Common myeloid progenitor, CD34-positive (primary cell): ENCODE results near the gene CDH18.
A peak's percentile ranks its signal among the peaks of the same experiment; 100 is the strongest.

Experiments
- CTCF ChIA-PET: fragments of 350-600 bp; sonication (Branson Sonifier 250); formaldehyde crosslinking; loops from one replicate; lab custom pipeline; 2021; ENCODE audit warnings: antibody characterized with exemption; lab: Charles Lee
- POLR2A ChIA-PET: fragments of 350-600 bp; sonication (Branson Sonifier 250); formaldehyde crosslinking; loops from one replicate; lab custom pipeline; 2021; ENCODE audit warnings: antibody characterized with exemption; lab: Charles Lee
- DNase-seq, 3 donors: peaks; one replicate each; pipeline versions ENCODE4 v3.0.0 to v3.0.0-alpha.2; 2013
- H3K27ac ChIP-seq, 2 experiments: 1 replicate in 1 of 2; 2 replicates in 1 of 2; pipeline ENCODE4 v1.7.0; 2013; ENCODE audit warnings: inconsistent platforms in 2 of 2, low read length in 2 of 2, mild to moderate bottlenecking in 2 of 2, low read depth in 1 of 2, moderate library complexity in 1 of 2; ENCODE audit not compliant: severe bottlenecking in 2 of 2, insufficient read depth in 1 of 2, poor library complexity in 1 of 2
- H3K27me3 ChIP-seq, 5 experiments: replicated peaks in 2 of 5; 1 replicate in 3 of 5; 2 replicates in 2 of 5; pipeline versions ENCODE4 v1.6.1 to v1.7.0; 2013; ENCODE audit warnings: low read length in 4 of 5, mild to moderate bottlenecking in 2 of 5, moderate library complexity in 2 of 5, inconsistent platforms in 1 of 5; ENCODE audit not compliant: insufficient read depth in 5 of 5, control insufficient read depth in 4 of 5
- H3K36me3 ChIP-seq, 4 experiments: 1 replicate in 2 of 4; 2 replicates in 2 of 4; pipeline versions ENCODE4 v1.6.1 to v1.7.0; 2013; ENCODE audit warnings: low read length in 3 of 4, control low read depth in 1 of 4, mild to moderate bottlenecking in 1 of 4; ENCODE audit not compliant: control insufficient read depth in 4 of 4, insufficient read depth in 4 of 4
- H3K4me1 ChIP-seq, 4 experiments: 1 replicate in 3 of 4; 2 replicates in 1 of 4; pipeline versions ENCODE4 v1.6.1 to v1.7.1; 2013; ENCODE audit warnings: low read length in 3 of 4, mild to moderate bottlenecking in 3 of 4, control low read depth in 1 of 4, inconsistent platforms in 1 of 4, moderate library complexity in 1 of 4; ENCODE audit not compliant: control insufficient read depth in 4 of 4, insufficient read depth in 4 of 4; ENCODE audit errors: control extremely low read depth in 1 of 4
- H3K4me3 ChIP-seq, 7 experiments: 1 replicate in 4 of 7; 2 replicates in 3 of 7; pipeline versions ENCODE4 v1.5.1 to v1.7.0; 2013; ENCODE audit warnings: mild to moderate bottlenecking in 7 of 7, low read length in 6 of 7, moderate library complexity in 6 of 7, inconsistent platforms in 2 of 7, low read depth in 2 of 7, control low read depth in 1 of 7; ENCODE audit not compliant: insufficient read depth in 4 of 7, control insufficient read depth in 1 of 7; ENCODE audit errors: extremely low read depth in 1 of 7
- H3K9me3 ChIP-seq, 5 experiments: 1 replicate in 4 of 5; 2 replicates in 1 of 5; pipeline versions ENCODE4 v1.6.1 to v1.7.1; 2013; ENCODE audit warnings: low read length in 4 of 5, mild to moderate bottlenecking in 2 of 5, inconsistent platforms in 1 of 5, low read depth in 1 of 5, moderate library complexity in 1 of 5; ENCODE audit not compliant: control insufficient read depth in 4 of 5, insufficient read depth in 2 of 5; ENCODE audit errors: control extremely low read depth in 1 of 5
- WGBS: methylation state at CpG from one replicate; pipeline ENCODE4 v1.1.5; 2013; ENCODE audit not compliant: insufficient coverage; 5-methylcytosine and 5-hydroxymethylcytosine counted together

CDH18 gene

DNA sequence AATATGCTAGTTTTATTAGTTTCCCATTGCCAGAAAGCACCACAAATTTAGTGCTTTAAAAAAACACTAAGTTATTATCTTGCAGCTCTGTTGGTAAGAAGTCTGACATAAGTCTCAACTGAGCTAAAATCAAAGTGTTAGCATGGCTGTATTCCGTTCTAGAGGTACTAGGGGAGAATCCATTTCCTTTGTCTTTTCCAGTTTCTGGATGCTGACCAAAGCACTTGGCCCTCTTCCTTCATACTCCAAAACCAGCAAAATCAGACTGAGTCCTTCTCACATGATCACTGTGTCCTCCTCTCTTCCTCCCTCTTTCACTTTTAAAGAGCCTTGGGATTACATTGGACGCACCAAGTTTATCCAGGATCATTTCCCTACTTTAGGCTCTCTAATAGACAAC lies 9.5 kb downstream of the CDH18 start:
- Histone ChIP-seq H3K27me3 (no peaks in the 10 kb centered on the region), H3K4me3 (no peak overlapping the region), H3K36me3 (no peaks in the 10 kb centered on the region), H3K27ac (no peak overlapping the region), H3K4me1 (no peaks in the 10 kb centered on the region), H3K9me3 (no peaks in the 10 kb centered on the region)
- POLR2A ChIA-PET = no interaction called here
- no peak for DNase-seq
- CTCF ChIA-PET = no interaction called here
- WGBS = 90% methylated on average over 1 of the region's 2 CpGs

- Histone ChIP-seq H3K27ac (no peak overlapping the region), H3K4me1 (no peaks in the 10 kb centered on the region), H3K9me3 (no peaks in the 10 kb centered on the region), H3K27me3 (no peaks in the 10 kb centered on the region), H3K36me3 (no peaks in the 10 kb centered on the region), H3K4me3 (no peak overlapping the region)
- POLR2A ChIA-PET = no interaction called here
- CTCF ChIA-PET = no interaction called here
- no peak for DNase-seq
- 89% methylated on average over 2 of the region's 2 CpGs for WGBS
Measured at GRCh38 chr5:19977099-19977498, 10.9 kb downstream of the CDH18 start.

GRCh38 chr5:19975795-19976194 lies 12.2 kb downstream of the CDH18 start:
- no peak for DNase-seq
- no peaks in the 10 kb centered on the region for H3K27me3 ChIP-seq
- no peaks in the 10 kb centered on the region for H3K36me3 ChIP-seq
- 100% methylated on average over 1 of the region's 4 CpGs for WGBS
- ChIA-PET CTCF (no interaction called here), POLR2A (no interaction called here)
- H3K27ac ChIP-seq = no peak overlapping the region
- H3K4me1 ChIP-seq = no peaks in the 10 kb centered on the region
- H3K9me3 ChIP-seq = no peaks in the 10 kb centered on the region
- no peak overlapping the region for H3K4me3 ChIP-seq

DNA sequence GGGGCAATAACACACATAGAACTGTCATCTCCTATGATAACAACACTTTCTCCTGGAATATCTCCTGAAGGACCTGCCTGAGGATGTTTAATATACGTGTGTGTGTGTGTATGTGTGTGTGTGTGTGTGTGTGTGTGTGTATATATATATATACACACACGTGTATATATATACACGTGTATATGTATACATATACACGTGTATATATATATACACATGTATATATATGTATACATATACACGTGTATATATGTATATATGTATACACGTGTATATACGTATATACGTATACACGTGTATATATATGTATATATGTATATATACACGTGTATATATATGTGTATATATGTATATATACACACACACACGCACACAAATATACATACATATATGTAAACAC lies 27.5 kb downstream of the CDH18 start:
- no peak for DNase-seq
- no peaks in the 10 kb centered on the region for H3K9me3 ChIP-seq
- no peak overlapping the region for H3K4me3 ChIP-seq
- H3K27me3 ChIP-seq = no peaks in the 10 kb centered on the region
- ChIA-PET CTCF (no interaction called here), POLR2A (no interaction called here)
- H3K36me3 ChIP-seq = no peaks in the 10 kb centered on the region
- WGBS = no CpG with 5 or more reads among the region's 11 CpGs
- no peak overlapping the region for H3K27ac ChIP-seq
- H3K4me1 ChIP-seq = no peaks in the 10 kb centered on the region

GRCh38 chr5:19959830-19960384 lies 28.1 kb downstream of the CDH18 start:
- H3K9me3 ChIP-seq = no peaks in the 10 kb centered on the region
- CTCF ChIA-PET = no interaction called here
- H3K4me3 ChIP-seq = no peak overlapping the region
- no peaks in the 10 kb centered on the region for H3K27me3 ChIP-seq
- WGBS = no CpG with 5 or more reads among the region's 2 CpGs
- H3K36me3 ChIP-seq = no peaks in the 10 kb centered on the region
- H3K4me1 ChIP-seq = no peaks in the 10 kb centered on the region
- no peak for DNase-seq
- POLR2A ChIA-PET = no interaction called here
- H3K27ac ChIP-seq = no peak overlapping the region

GRCh38 chr5:19950897-19951296 lies 37.1 kb downstream of the CDH18 start:
- ChIA-PET CTCF (no interaction called here), POLR2A (no interaction called here)
- peak in 2 of 3 donors; percentile 2 to 8 for DNase-seq
- H3K4me3 ChIP-seq = no peak overlapping the region
- no peaks in the 10 kb centered on the region for H3K27me3 ChIP-seq
- no peaks in the 10 kb centered on the region for H3K36me3 ChIP-seq
- no peak overlapping the region for H3K27ac ChIP-seq
- H3K9me3 ChIP-seq = no peaks in the 10 kb centered on the region
- no peaks in the 10 kb centered on the region for H3K4me1 ChIP-seq

DNA sequence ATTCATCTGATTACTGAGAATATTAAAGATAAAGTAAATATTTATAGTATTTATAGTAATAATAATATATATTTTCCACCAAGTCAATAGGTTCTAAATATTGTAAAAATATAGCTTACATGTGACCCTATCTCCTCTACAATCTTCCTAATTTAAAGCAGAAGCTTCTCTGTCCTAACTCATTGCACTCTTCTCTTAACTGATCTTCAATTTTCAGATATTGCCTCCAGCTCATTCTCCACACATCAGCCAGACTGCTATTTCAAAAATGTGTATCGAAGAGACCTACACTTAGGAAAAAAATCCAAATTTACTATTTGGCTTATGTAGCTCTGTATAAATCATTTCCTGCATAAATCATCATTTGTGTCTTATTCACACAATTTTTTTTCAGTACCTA lies 47.8 kb downstream of the CDH18 start:
- CTCF ChIA-PET = no interaction called here
- H3K4me1 ChIP-seq = no peaks in the 10 kb centered on the region
- no peaks in the 10 kb centered on the region for H3K9me3 ChIP-seq
- WGBS = no CpG with 5 or more reads among the region's 1 CpG
- H3K27ac ChIP-seq = no peak overlapping the region
- POLR2A ChIA-PET = interaction anchor here (0.7 kb wide), 1 partner anchor 33 kb away, joined by 3 read pairs; no protein-coding TSS in a partner anchor
- no peak for DNase-seq
- H3K36me3 ChIP-seq = no peaks in the 10 kb centered on the region
- no peak overlapping the region for H3K4me3 ChIP-seq
- H3K27me3 ChIP-seq = no peaks in the 10 kb centered on the region
